Astrocyte (in vitro differentiated cells and primary cell): Measurements from ENCODE around the gene CFAP73. TPM values are rescaled to one million over a fixed set of nuclear protein-coding genes. Genes with fewer than 3 reads are reported as not detected.

Source experiments
- DNase-seq: peaks from one replicate; pipeline ENCODE4 v3.0.0-alpha.2; 2010; ENCODE audit warnings: low read depth
- FAIRE-seq: peaks from 2 replicates; lab custom pipeline; 2011; peaks lifted over from hg19 to GRCh38; lab: Jason Lieb, UNC
- H2AFZ ChIP-seq: 2 replicates; pipeline ENCODE4 v1.6.0; 2012; ENCODE audit warnings: low read depth, low read length, inconsistent platforms
- H3K27ac ChIP-seq: 2 replicates; pipeline ENCODE4 v1.5.1; 2011; ENCODE audit warnings: low read depth, low read length, inconsistent platforms
- H3K27me3 ChIP-seq: 2 replicates; pipeline ENCODE4 v1.6.0; 2011; ENCODE audit warnings: low read length, inconsistent platforms; ENCODE audit not compliant: insufficient read depth
- H3K36me3 ChIP-seq: 2 replicates; pipeline ENCODE4 v1.5.1; 2011; ENCODE audit warnings: low read length, inconsistent platforms; ENCODE audit not compliant: insufficient read depth
- H3K4me1 ChIP-seq: 2 replicates; pipeline ENCODE4 v1.5.1; 2011; ENCODE audit warnings: low read length, inconsistent platforms; ENCODE audit not compliant: insufficient read depth
- H3K4me2 ChIP-seq: 2 replicates; pipeline ENCODE4 v1.6.0; 2012; ENCODE audit warnings: low read length, inconsistent platforms
- H3K4me3 ChIP-seq: 2 replicates; pipeline ENCODE4 v1.5.1; 2011; ENCODE audit warnings: low read depth, mild to moderate bottlenecking, low read length, inconsistent platforms; ENCODE audit not compliant: insufficient read depth
- H3K79me2 ChIP-seq: 2 replicates; pipeline ENCODE4 v1.6.0; 2012; ENCODE audit warnings: mild to moderate bottlenecking, low read length, inconsistent platforms; ENCODE audit not compliant: insufficient read depth
- H3K9ac ChIP-seq: 2 replicates; pipeline ENCODE4 v1.6.0; 2012; ENCODE audit warnings: mild to moderate bottlenecking, low read length, inconsistent platforms
- H3K9me3 ChIP-seq: 2 replicates; pipeline ENCODE4 v1.5.1; 2012; ENCODE audit warnings: low read depth, mild to moderate bottlenecking, low read length, inconsistent platforms; ENCODE audit not compliant: insufficient read depth
- H4K20me1 ChIP-seq: 2 replicates; pipeline ENCODE4 v1.6.0; 2012; ENCODE audit warnings: low read length, inconsistent platforms; ENCODE audit not compliant: insufficient read depth
- H3K27ac Mint-ChIP-seq: one replicate; pipeline ENCODE4 v1.8.0; 2021; ENCODE audit warnings: mild to moderate bottlenecking, mixed read lengths; ENCODE audit not compliant: unreplicated experiment
- H3K27me3 Mint-ChIP-seq: one replicate; pipeline ENCODE4 v1.8.0; 2021; ENCODE audit warnings: low read depth, mixed read lengths; ENCODE audit not compliant: unreplicated experiment
- H3K36me3 Mint-ChIP-seq: one replicate; pipeline ENCODE4 v1.8.0; 2021; ENCODE audit warnings: low read depth, mixed read lengths; ENCODE audit not compliant: unreplicated experiment
- H3K4me1 Mint-ChIP-seq: one replicate; pipeline ENCODE4 v1.8.0; 2021; ENCODE audit warnings: low read depth, mixed read lengths; ENCODE audit not compliant: unreplicated experiment
- H3K4me3 Mint-ChIP-seq: one replicate; pipeline ENCODE4 v1.8.0; 2021; ENCODE audit warnings: mild to moderate bottlenecking, moderate library complexity, mixed read lengths; ENCODE audit not compliant: unreplicated experiment
- H3K9me3 Mint-ChIP-seq: one replicate; pipeline ENCODE4 v1.8.0; 2021; ENCODE audit warnings: mild to moderate bottlenecking, mixed read lengths; ENCODE audit not compliant: unreplicated experiment
- CTCF ChIP-seq: IDR thresholded peaks from 2 replicates; pipeline ENCODE4 v1.5.1; 2011; ENCODE audit warnings: low read depth, mild to moderate bottlenecking, inconsistent platforms, low read length, moderate library complexity; ENCODE audit not compliant: insufficient read depth
- EZH2 ChIP-seq: IDR thresholded peaks from 2 replicates; pipeline ENCODE4 v1.6.1; 2012; ENCODE audit warnings: mild to moderate bottlenecking, low read length, inconsistent platforms; ENCODE audit not compliant: insufficient read depth
- total RNA-seq: library from RNA; stranded (reverse); gene quantifications from 2 replicates; pipeline ENCODE4 v1.2.1, GENCODE V29; 2021

The CFAP73 gene
- total RNA-seq, 1 donor from 2014 or later: not detected

- Mint-ChIP-seq H3K9me3 (peaks cover 3% of the 10 kb centered on the region), H3K36me3 (peaks cover 2% of the 10 kb centered on the region), H3K4me3 (no peak overlapping the region), H3K4me1 (no peaks in the 10 kb centered on the region), H3K27ac (no peak overlapping the region), H3K27me3 (peaks cover 51% of the 10 kb centered on the region)
- no peak for DNase-seq
- no peaks in the 10 kb centered on the region for H3K36me3 ChIP-seq
- H3K27ac ChIP-seq: no peak overlapping the region
- no peak overlapping the region for H2AFZ ChIP-seq
- H3K4me2 ChIP-seq: no peak overlapping the region
- no peaks in the 10 kb centered on the region for H3K9me3 ChIP-seq
- no peaks in the 10 kb centered on the region for H3K79me2 ChIP-seq
- H4K20me1 ChIP-seq: no peaks in the 10 kb centered on the region
- peaks cover 6% of the 10 kb centered on the region for H3K27me3 ChIP-seq
- H3K9ac ChIP-seq: no peak overlapping the region
- no peaks in the 10 kb centered on the region for H3K4me1 ChIP-seq
- TF ChIP-seq EZH2 (no peak), CTCF (no peak)
- no peak for FAIRE-seq
- H3K4me3 ChIP-seq: no peak overlapping the region
Measured at GRCh38 chr12:113129664-113130456, 19.7 kb upstream of the CFAP73 start.

GRCh38 chr12:113130457-113131135 is 18.9 kb upstream of the CFAP73 start:
- Mint-ChIP-seq H3K27ac (no peak overlapping the region), H3K4me1 (no peaks in the 10 kb centered on the region), H3K27me3 (peaks cover 52% of the 10 kb centered on the region), H3K36me3 (peaks cover 2% of the 10 kb centered on the region), H3K9me3 (peaks cover 3% of the 10 kb centered on the region), H3K4me3 (no peak overlapping the region)
- TF ChIP-seq CTCF (no peak), EZH2 (no peak)
- Histone ChIP-seq H3K27ac (no peak overlapping the region), H3K9me3 (no peaks in the 10 kb centered on the region), H3K36me3 (no peaks in the 10 kb centered on the region), H3K27me3 (peaks cover 8% of the 10 kb centered on the region), H3K4me1 (no peaks in the 10 kb centered on the region), H3K4me3 (no peak overlapping the region), H3K4me2 (no peak overlapping the region), H3K79me2 (no peaks in the 10 kb centered on the region), H4K20me1 (no peaks in the 10 kb centered on the region), H2AFZ (no peak overlapping the region), H3K9ac (no peak overlapping the region)
- FAIRE-seq (no peak), DNase-seq (no peak)

- Histone ChIP-seq H2AFZ (no peak overlapping the region), H3K27me3 (peaks cover 12% of the 10 kb centered on the region), H3K27ac (no peak overlapping the region), H3K4me3 (no peak overlapping the region), H3K36me3 (no peaks in the 10 kb centered on the region), H3K4me2 (no peak overlapping the region), H3K4me1 (peaks cover 4% of the 10 kb centered on the region), H4K20me1 (no peaks in the 10 kb centered on the region), H3K79me2 (no peaks in the 10 kb centered on the region), H3K9me3 (no peaks in the 10 kb centered on the region), H3K9ac (no peak overlapping the region)
- Mint-ChIP-seq H3K9me3 (peaks cover 3% of the 10 kb centered on the region), H3K27me3 (peaks cover 59% of the 10 kb centered on the region), H3K4me1 (no peaks in the 10 kb centered on the region), H3K36me3 (peaks cover 2% of the 10 kb centered on the region), H3K27ac (no peak overlapping the region), H3K4me3 (no peak overlapping the region)
- TF ChIP-seq CTCF (no peak), EZH2 (no peak)
- DNase-seq (no peak), FAIRE-seq (no peak)
Measured at GRCh38 chr12:113131556-113131955, 18.0 kb upstream of the CFAP73 start.
